ENCODE results near the gene GKN2. TPM values are rescaled to one million over a fixed set of nuclear protein-coding genes. Genes with fewer than 3 reads are reported as not detected.

The GKN2 gene
- polyA plus RNA-seq, 2 of the 4 experiments (the other 2 are of a cell fraction) = 0.93 to 3.7 TPM

Other genes starting within 250 kb of the GKN2 start
- 2.2 and 2.4 TPM in 2 replicates for gene ARHGAP25, start 218.1 kb downstream of the GKN2 start, polyA plus RNA-seq (2011; rRNA removed)
- gene ARHGAP25, start 218.1 kb downstream of the GKN2 start, polyA plus RNA-seq (2017; fragmentation: RNase III; extraction: RNeasy Plus Mini Kit Qiagen cat#74134 plus additional on column Dnase treatment) = 0.50 to 0.65 TPM (median 0.52 TPM) in 3 replicates
- gene BMP10, start 81.5 kb downstream of the GKN2 start, polyA plus RNA-seq (2011; rRNA removed) = not detected in 2 replicates
- not detected in 3 replicates for gene BMP10, start 81.5 kb downstream of the GKN2 start, polyA plus RNA-seq (2017; fragmentation: RNase III; extraction: RNeasy Plus Mini Kit Qiagen cat#74134 plus additional on column Dnase treatment)
- gene GKN1, start 21.7 kb upstream of the GKN2 start, polyA plus RNA-seq (2011; rRNA removed) = 0.35 and 0.57 TPM in 2 replicates
- gene GKN1, start 21.7 kb upstream of the GKN2 start, polyA plus RNA-seq (2017; fragmentation: RNase III; extraction: RNeasy Plus Mini Kit Qiagen cat#74134 plus additional on column Dnase treatment) = 0.45 to 0.90 TPM (median 0.45 TPM) in 3 replicates
- 150 and 161 TPM in 2 replicates for gene ANTXR1, start 60.3 kb upstream of the GKN2 start, polyA plus RNA-seq (2011; rRNA removed)
- 192 to 194 TPM (median 192 TPM) in 3 replicates for gene ANTXR1, start 60.3 kb upstream of the GKN2 start, polyA plus RNA-seq (2017; fragmentation: RNase III; extraction: RNeasy Plus Mini Kit Qiagen cat#74134 plus additional on column Dnase treatment)